Measurements from ENCODE around the gene SCN7A.

Gene SCN7A

DNA sequence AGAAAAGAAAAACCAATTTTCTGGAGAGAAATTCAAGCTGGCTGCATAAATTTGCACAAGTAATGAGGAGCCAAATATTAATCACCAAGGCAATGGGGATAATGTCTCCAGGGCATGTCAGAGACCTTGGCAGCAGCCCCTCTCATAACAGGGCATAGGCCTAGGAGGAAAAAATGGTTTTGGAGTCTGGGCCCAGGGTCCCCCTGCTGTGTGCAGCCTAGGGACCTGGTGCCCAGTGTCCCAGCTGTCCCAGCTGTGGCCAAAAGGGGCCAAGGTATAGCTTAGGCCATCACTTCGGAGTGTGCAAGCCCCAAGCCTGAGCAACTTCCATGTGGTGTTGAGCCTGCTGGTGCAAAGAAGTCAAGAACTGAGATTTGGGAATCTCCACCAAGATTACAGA, 57.1 kb downstream of the SCN7A start:
- TF ChIP-seq, protein P1, sequence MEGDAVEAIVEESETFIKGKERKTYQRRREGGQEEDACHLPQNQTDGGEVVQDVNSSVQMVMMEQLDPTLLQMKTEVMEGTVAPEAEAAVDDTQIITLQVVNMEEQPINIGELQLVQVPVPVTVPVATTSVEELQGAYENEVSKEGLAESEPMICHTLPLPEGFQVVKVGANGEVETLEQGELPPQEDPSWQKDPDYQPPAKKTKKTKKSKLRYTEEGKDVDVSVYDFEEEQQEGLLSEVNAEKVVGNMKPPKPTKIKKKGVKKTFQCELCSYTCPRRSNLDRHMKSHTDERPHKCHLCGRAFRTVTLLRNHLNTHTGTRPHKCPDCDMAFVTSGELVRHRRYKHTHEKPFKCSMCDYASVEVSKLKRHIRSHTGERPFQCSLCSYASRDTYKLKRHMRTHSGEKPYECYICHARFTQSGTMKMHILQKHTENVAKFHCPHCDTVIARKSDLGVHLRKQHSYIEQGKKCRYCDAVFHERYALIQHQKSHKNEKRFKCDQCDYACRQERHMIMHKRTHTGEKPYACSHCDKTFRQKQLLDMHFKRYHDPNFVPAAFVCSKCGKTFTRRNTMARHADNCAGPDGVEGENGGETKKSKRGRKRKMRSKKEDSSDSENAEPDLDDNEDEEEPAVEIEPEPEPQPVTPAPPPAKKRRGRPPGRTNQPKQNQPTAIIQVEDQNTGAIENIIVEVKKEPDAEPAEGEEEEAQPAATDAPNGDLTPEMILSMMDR (IDR thresholded peaks at IDR 0.05), result no peak
- Histone ChIP-seq H3K27ac (no peak overlapping the region), H3K4me3 (no peak overlapping the region)
- DNase-seq (ENCODE audit: low spot score), result no peak

DNA sequence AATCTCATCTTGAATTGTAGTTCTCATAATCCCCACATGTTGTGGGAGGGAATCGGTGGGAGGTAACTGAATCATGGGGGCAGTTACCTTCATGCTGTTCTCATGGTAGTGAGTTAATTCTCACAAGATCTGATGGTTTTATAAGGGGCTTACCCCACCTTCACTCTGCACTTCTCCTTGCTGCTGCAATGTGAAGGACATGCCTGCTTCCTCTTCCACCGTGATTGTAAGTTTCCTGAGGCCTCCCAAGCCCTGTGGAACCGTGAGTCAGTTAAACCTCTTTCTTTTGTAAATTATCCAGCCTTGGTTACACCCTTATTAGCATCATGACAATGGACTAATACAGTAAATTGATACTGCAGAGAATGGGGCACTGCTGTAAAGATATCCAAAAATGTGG, 57.9 kb downstream of the SCN7A start:
- H3K4me3 ChIP-seq, result no peak overlapping the region
- H3K27ac ChIP-seq, result no peak overlapping the region
- TF ChIP-seq, protein P1 (IDR thresholded peaks at IDR 0.05), result no peak
- no peak for DNase-seq (ENCODE audit: low spot score)

GRCh38 chr2:166434491-166434890, 59.6 kb downstream of the SCN7A start:
- TF ChIP-seq, protein P1 (IDR thresholded peaks at IDR 0.05), result no peak
- no peak for DNase-seq (ENCODE audit: low spot score)
- H3K27ac ChIP-seq, result no peak overlapping the region
- no peak overlapping the region for H3K4me3 ChIP-seq

GRCh38 chr2:166433457-166433856, 60.6 kb downstream of the SCN7A start:
- DNase-seq (ENCODE audit: low spot score), result no peak
- TF ChIP-seq, protein P1 (IDR thresholded peaks at IDR 0.05), result no peak
- Histone ChIP-seq H3K4me3 (no peak overlapping the region), H3K27ac (no peak overlapping the region)

DNA sequence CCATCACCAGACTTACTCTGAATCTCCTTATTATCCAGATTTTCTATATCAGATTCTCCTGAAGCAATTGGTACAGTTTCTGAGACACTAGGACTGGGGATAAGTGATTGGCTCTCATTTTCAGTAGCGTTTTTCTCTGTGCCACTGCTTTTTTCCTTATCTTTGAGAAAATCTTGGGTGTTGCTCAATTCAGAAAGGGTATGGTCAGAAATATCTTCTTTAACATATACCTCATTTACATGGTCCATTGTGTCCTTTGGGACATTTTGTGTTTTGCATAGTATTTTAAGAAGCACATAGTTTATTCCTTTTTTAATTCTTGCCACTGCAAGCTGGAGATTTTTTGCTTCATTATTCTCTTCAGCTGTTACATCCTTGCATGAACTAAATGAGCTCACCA, 61.7 kb downstream of the SCN7A start:
- Histone ChIP-seq H3K27ac (no peak overlapping the region), H3K4me3 (no peak overlapping the region)
- no peak for DNase-seq (ENCODE audit: low spot score)
- TF ChIP-seq, protein P1 (IDR thresholded peaks at IDR 0.05), result no peak

DNA sequence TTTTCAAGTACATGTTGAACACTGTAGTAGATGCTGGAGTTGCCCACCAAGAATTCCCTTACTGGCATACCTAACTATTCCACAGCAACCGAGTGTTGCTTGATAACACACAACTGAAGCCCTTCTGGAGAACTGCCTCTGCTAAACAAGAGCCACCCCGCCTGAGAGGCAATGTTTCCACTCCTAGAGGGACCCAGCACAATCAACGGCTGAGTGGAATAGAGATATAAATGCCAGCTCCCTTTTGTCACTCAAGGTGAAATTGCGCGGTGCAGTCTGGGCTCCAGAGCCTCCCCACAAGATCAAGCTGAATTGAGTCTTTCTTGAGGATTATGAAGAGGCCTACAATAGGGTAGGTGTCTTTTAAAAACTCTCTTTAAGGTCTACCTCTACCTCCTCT, 69.2 kb downstream of the SCN7A start:
- Histone ChIP-seq H3K4me3 (no peak overlapping the region), H3K27ac (no peak overlapping the region)
- no peak for DNase-seq (ENCODE audit: low spot score)
- TF ChIP-seq, protein P1 (IDR thresholded peaks at IDR 0.05), result no peak

- H3K27ac ChIP-seq, result no peak overlapping the region
- TF ChIP-seq, protein P1 (IDR thresholded peaks at IDR 0.05), result no peak
- H3K4me3 ChIP-seq, result no peak overlapping the region
- no peak for DNase-seq (ENCODE audit: low spot score)
Observed at GRCh38 chr2:166419616-166419934, 74.5 kb downstream of the SCN7A start.

All from coronary artery (tissue), 2 donors.